Neuronal stem cell (in vitro differentiated cells): ENCODE results near the gene TTLL7.

Experiments
- DNase-seq: peaks from one replicate; pipeline ENCODE4 v3.0.0-alpha.2; 2013; ENCODE audit warnings: low spot score
- H2AFZ ChIP-seq: one replicate; pipeline ENCODE4 v1.6.1; 2013; ENCODE audit warnings: mild to moderate bottlenecking, low read length, inconsistent platforms
- H2AK5ac ChIP-seq: 2 replicates; pipeline ENCODE4 v1.6.1; 2013; ENCODE audit warnings: low read depth, mild to moderate bottlenecking, inconsistent platforms, low read length, moderate library complexity, mixed read lengths
- H2BK120ac ChIP-seq: 2 replicates; pipeline ENCODE4 v1.6.1; 2013; ENCODE audit warnings: low read depth, mild to moderate bottlenecking, inconsistent platforms, low read length, moderate library complexity, mixed read lengths
- H2BK12ac ChIP-seq: one replicate; pipeline ENCODE4 v1.6.1; 2013; ENCODE audit warnings: low read length, inconsistent platforms
- H2BK15ac ChIP-seq: 2 replicates; pipeline ENCODE4 v1.6.1; 2013; ENCODE audit warnings: mild to moderate bottlenecking, low read length, inconsistent platforms, mixed read lengths
- H2BK5ac ChIP-seq: one replicate; pipeline ENCODE4 v1.6.1; 2013; ENCODE audit warnings: inconsistent platforms, mild to moderate bottlenecking, low read length, moderate library complexity
- H3K14ac ChIP-seq: one replicate; pipeline ENCODE4 v1.6.1; 2013; ENCODE audit warnings: low read length, inconsistent platforms
- H3K18ac ChIP-seq: 2 replicates; pipeline ENCODE4 v1.6.1; 2013; ENCODE audit warnings: low read length, inconsistent platforms
- H3K23ac ChIP-seq: 2 replicates; pipeline ENCODE4 v1.6.1; 2013; ENCODE audit warnings: low read depth, mild to moderate bottlenecking, mixed read lengths, low read length, inconsistent platforms; ENCODE audit not compliant: poor library complexity
- H3K27ac ChIP-seq: replicated peaks from 3 replicates; pipeline ENCODE4 v1.5.1; 2013; ENCODE audit warnings: low read length, inconsistent platforms
- H3K27me3 ChIP-seq, 3 experiments: 2 replicates each; pipeline ENCODE4 v1.6.1; 2013; ENCODE audit warnings: low read length in 3 of 3, mild to moderate bottlenecking in 2 of 3, inconsistent platforms in 1 of 3, low read depth in 1 of 3, mixed read lengths in 1 of 3, moderate library complexity in 1 of 3; ENCODE audit not compliant: control insufficient read depth in 3 of 3, insufficient read depth in 3 of 3
- H3K36me3 ChIP-seq, 2 donors: replicated peaks in 1 of 2; 2 replicates each; pipeline ENCODE4 v1.6.1; 2013; ENCODE audit warnings: low read length in 2 of 2; ENCODE audit not compliant: control insufficient read depth in 2 of 2, insufficient read depth in 2 of 2
- H3K4ac ChIP-seq: 2 replicates; pipeline ENCODE4 v1.6.1; 2013; ENCODE audit warnings: inconsistent platforms, mild to moderate bottlenecking, low read length, moderate library complexity
- H3K4me1 ChIP-seq, 2 donors: 1 replicate in 1 of 2; 2 replicates in 1 of 2; pipeline ENCODE4 v1.6.1; 2013; ENCODE audit warnings: low read length in 2 of 2, low read depth in 1 of 2; ENCODE audit not compliant: control insufficient read depth in 2 of 2, insufficient read depth in 1 of 2
- H3K4me2 ChIP-seq: one replicate; pipeline ENCODE4 v1.6.1; 2013; ENCODE audit warnings: mild to moderate bottlenecking, low read length, inconsistent platforms; ENCODE audit not compliant: insufficient read depth, poor library complexity, severe bottlenecking
- H3K4me3 ChIP-seq, 2 donors: 2 replicates each; pipeline ENCODE4 v1.5.1; 2013; ENCODE audit warnings: low read length in 2 of 2, mild to moderate bottlenecking in 2 of 2, inconsistent platforms in 1 of 2, moderate library complexity in 1 of 2
- H3K79me1 ChIP-seq: one replicate; pipeline ENCODE4 v1.6.1; 2013; ENCODE audit warnings: low read depth, mild to moderate bottlenecking, inconsistent platforms, low read length, moderate library complexity
- H3K9ac ChIP-seq: one replicate; pipeline ENCODE4 v1.6.1; 2013; ENCODE audit warnings: mild to moderate bottlenecking, low read depth, low read length, inconsistent platforms; ENCODE audit not compliant: poor library complexity
- H3K9me3 ChIP-seq, 2 donors: replicated peaks in 1 of 2; 2 replicates each; pipeline versions ENCODE3 to v1.6.1; 2013; ENCODE audit warnings: low read length in 2 of 2, mild to moderate bottlenecking in 2 of 2, inconsistent platforms in 1 of 2, low read depth in 1 of 2, mixed read lengths in 1 of 2, moderate library complexity in 1 of 2; ENCODE audit not compliant: control insufficient read depth in 2 of 2, insufficient read depth in 1 of 2
- H4K8ac ChIP-seq: one replicate; pipeline ENCODE4 v1.6.1; 2013; ENCODE audit warnings: low read depth, mild to moderate bottlenecking, inconsistent platforms, low read length, moderate library complexity
- H4K91ac ChIP-seq: one replicate; pipeline ENCODE4 v1.6.1; 2013; ENCODE audit warnings: low read length, low read depth, mild to moderate bottlenecking, inconsistent platforms; ENCODE audit not compliant: poor library complexity
- WGBS, 2 donors: extraction: QIAGEN DNeasy Blood & Tissue Kit; methylation state at CpG; one replicate each; pipeline ENCODE4 v1.1.7; 2013; ENCODE audit warnings: missing lambda C conversion rate in 2 of 2, mixed read lengths in 1 of 2; ENCODE audit not compliant: insufficient read length in 2 of 2, insufficient replicate concordance in 1 of 2; ENCODE audit errors: extremely low coverage in 2 of 2; 5-methylcytosine and 5-hydroxymethylcytosine counted together

TTLL7 gene

GRCh38 chr1:83822208-83822607, 176.7 kb downstream of the TTLL7 start:
- no peak overlapping the region for H3K4ac ChIP-seq
- peaks cover 5 to 11% of the 10 kb centered on the region in 2 donors for H3K4me1 ChIP-seq
- H3K36me3 ChIP-seq, result no peaks in the 10 kb centered on the region
- no peak overlapping the region for H2BK5ac ChIP-seq
- no peak overlapping the region for H2BK12ac ChIP-seq
- no peak overlapping the region for H4K8ac ChIP-seq
- no peak for DNase-seq
- no peak overlapping the region for H2AFZ ChIP-seq
- peaks cover 0 to 4% of the 10 kb centered on the region in 2 donors for H3K9me3 ChIP-seq
- H3K9ac ChIP-seq, result no peak overlapping the region
- no peak overlapping the region for H2BK120ac ChIP-seq
- no CpG with 5 or more reads among the region's 3 CpGs for WGBS, 2 donors
- H3K18ac ChIP-seq, result no peak overlapping the region
- no peak overlapping the region for H3K4me2 ChIP-seq
- H3K27ac ChIP-seq, result no peak overlapping the region
- H4K91ac ChIP-seq, result no peak overlapping the region
- no peak overlapping the region for H3K14ac ChIP-seq
- H3K79me1 ChIP-seq, result no peaks in the 10 kb centered on the region
- no peaks in the 10 kb centered on the region for H3K27me3 ChIP-seq
- H2AK5ac ChIP-seq, result no peak overlapping the region
- H2BK15ac ChIP-seq, result no peak overlapping the region
- H3K23ac ChIP-seq, result no peak overlapping the region
- no peak overlapping the region for H3K4me3 ChIP-seq

GRCh38 chr1:83819436-83819835, 179.5 kb downstream of the TTLL7 start:
- no peak overlapping the region for H4K91ac ChIP-seq
- H2BK5ac ChIP-seq, result no peak overlapping the region
- H2BK12ac ChIP-seq, result no peak overlapping the region
- no peak overlapping the region for H4K8ac ChIP-seq
- no peaks in the 10 kb centered on the region for H3K79me1 ChIP-seq
- no peak overlapping the region for H2AFZ ChIP-seq
- no peak overlapping the region for H3K4me3 ChIP-seq
- H3K18ac ChIP-seq, result peak overlapping the region; percentile 62
- no peaks in the 10 kb centered on the region for H3K27me3 ChIP-seq
- peaks cover 5 to 11% of the 10 kb centered on the region in 2 donors for H3K4me1 ChIP-seq
- no peak overlapping the region for H3K9ac ChIP-seq
- no peak overlapping the region for H3K27ac ChIP-seq
- H3K36me3 ChIP-seq, result no peaks in the 10 kb centered on the region
- H3K23ac ChIP-seq, result no peak overlapping the region
- no CpG with 5 or more reads among the region's 1 CpG for WGBS, 2 donors
- no peak overlapping the region for H2AK5ac ChIP-seq
- no peak overlapping the region for H3K4me2 ChIP-seq
- H2BK120ac ChIP-seq, result no peak overlapping the region
- DNase-seq, result no peak
- no peak overlapping the region for H2BK15ac ChIP-seq
- H3K9me3 ChIP-seq, result peaks cover 0 to 4% of the 10 kb centered on the region in 2 donors
- H3K4ac ChIP-seq, result no peak overlapping the region
- no peak overlapping the region for H3K14ac ChIP-seq

DNA sequence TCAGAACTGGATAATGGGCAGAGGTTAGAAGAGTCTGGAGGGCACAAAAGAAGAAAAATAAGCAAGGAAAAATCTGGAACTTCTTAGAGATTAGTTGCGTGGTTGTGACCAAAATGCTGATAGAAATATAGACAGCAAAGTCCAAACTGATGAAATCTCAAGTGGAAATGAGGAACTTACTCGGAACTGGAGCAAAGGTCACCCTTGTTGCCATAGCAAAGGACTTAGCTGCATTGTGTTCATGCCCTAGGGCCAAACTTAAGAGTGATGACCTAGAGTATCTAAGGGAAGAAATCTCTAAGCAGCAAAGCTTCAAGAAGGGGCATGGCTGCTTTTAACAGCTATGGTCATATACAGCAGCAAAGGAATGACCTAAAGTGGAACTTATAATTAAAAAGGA, 180.0 kb downstream of the TTLL7 start:
- DNase-seq, result no peak
- Histone ChIP-seq H2BK120ac (no peak overlapping the region), H2BK5ac (no peak overlapping the region), H3K36me3 (no peaks in the 10 kb centered on the region), H2AK5ac (no peak overlapping the region), H3K9me3 (peaks cover 0 to 4% of the 10 kb centered on the region in 2 donors), H3K4me1 (peaks cover 5 to 11% of the 10 kb centered on the region in 2 donors), H3K27ac (no peak overlapping the region), H4K8ac (no peak overlapping the region), H2BK12ac (no peak overlapping the region), H2BK15ac (no peak overlapping the region), H3K4me3 (no peak overlapping the region), H4K91ac (no peak overlapping the region), H2AFZ (peak overlapping the region; percentile 53), H3K4ac (no peak overlapping the region), H3K14ac (no peak overlapping the region), H3K18ac (no peak overlapping the region), H3K9ac (no peak overlapping the region), H3K4me2 (no peak overlapping the region), H3K23ac (no peak overlapping the region), H3K79me1 (no peaks in the 10 kb centered on the region), H3K27me3 (no peaks in the 10 kb centered on the region)
- no CpG with 5 or more reads among the region's 2 CpGs for WGBS, 2 donors

DNA sequence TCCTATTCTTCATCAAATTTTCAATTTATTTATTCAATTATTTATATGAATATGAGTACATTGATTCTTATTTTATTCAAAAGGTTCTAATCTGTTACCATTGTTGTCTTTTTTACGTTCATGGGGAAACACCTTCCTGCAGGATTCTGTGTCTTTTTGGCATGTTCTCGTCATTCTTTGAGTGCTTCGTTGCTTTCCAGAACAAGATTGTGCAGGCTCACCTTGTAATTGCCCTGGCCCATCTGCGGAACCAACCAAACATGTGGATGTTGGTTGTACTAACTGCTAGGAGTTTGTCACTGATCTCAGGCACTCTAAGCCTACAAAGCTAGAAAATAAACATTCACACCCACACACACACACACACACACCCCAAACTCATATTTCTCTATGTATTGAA, 182.1 kb downstream of the TTLL7 start:
- Histone ChIP-seq H3K27ac (no peak overlapping the region), H2BK120ac (no peak overlapping the region), H4K8ac (no peak overlapping the region), H3K79me1 (no peaks in the 10 kb centered on the region), H2BK12ac (no peak overlapping the region), H3K4me1 (peaks cover 5 to 11% of the 10 kb centered on the region in 2 donors), H2AFZ (no peak overlapping the region), H2AK5ac (no peak overlapping the region), H3K9me3 (peaks cover 0 to 4% of the 10 kb centered on the region in 2 donors), H2BK5ac (no peak overlapping the region), H3K4ac (no peak overlapping the region), H2BK15ac (no peak overlapping the region), H4K91ac (no peak overlapping the region), H3K27me3 (no peaks in the 10 kb centered on the region), H3K4me3 (no peak overlapping the region), H3K4me2 (no peak overlapping the region), H3K18ac (no peak overlapping the region), H3K14ac (no peak overlapping the region), H3K36me3 (no peaks in the 10 kb centered on the region), H3K9ac (no peak overlapping the region), H3K23ac (no peak overlapping the region)
- no CpG with 5 or more reads among the region's 4 CpGs for WGBS, 2 donors
- no peak for DNase-seq
